Body of pancreas (tissue), 4 donors: ENCODE results near the gene SAMD14. TPM values are rescaled to one million over a fixed set of nuclear protein-coding genes. Genes with fewer than 3 reads are reported as not detected.

ENCODE experiments used
- ATAC-seq: fragments of 150-250 bp; one replicate; pipeline ENCODE4 v1.9.1; 2016
- DNase-seq, 4 donors: peaks; one replicate each; pipeline ENCODE4 v3.0.0-alpha.2; 2019
- H3K27ac ChIP-seq, 4 donors: fragments of 200-600 bp; sonication (generic); 1 replicate in 3 of 4; 2 replicates in 1 of 4; pipeline versions ENCODE4 v1.5.1 to v1.6.1; 2016 to 2019; ENCODE audit warnings: mild to moderate bottlenecking in 1 of 4, mixed read lengths in 1 of 4, moderate library complexity in 1 of 4
- H3K27me3 ChIP-seq, 2 donors: fragments of 200-600 bp; sonication (generic); one replicate each; pipeline ENCODE4 v1.6.0; 2016; ENCODE audit warnings: mild to moderate bottlenecking in 1 of 2
- H3K36me3 ChIP-seq, 2 donors: fragments of 200-600 bp; sonication (generic); replicated peaks in 1 of 2; 2 replicates each; pipeline ENCODE4 v1.5.1; 2016; ENCODE audit warnings: low read depth in 2 of 2; ENCODE audit not compliant: insufficient read depth in 1 of 2
- H3K4me1 ChIP-seq: fragments of 200-600 bp; sonication (generic); one replicate; pipeline ENCODE4 v1.6.0; 2016
- H3K4me3 ChIP-seq, 2 donors: fragments of 200-600 bp; sonication (generic); 1 replicate in 1 of 2; 2 replicates in 1 of 2; pipeline ENCODE4 v1.5.1; 2016 to 2019
- H3K9me3 ChIP-seq, 3 donors: fragments of 200-600 bp; sonication (generic); 1 replicate in 2 of 3; 2 replicates in 1 of 3; pipeline ENCODE4 v1.5.1; 2016
- POLR2A ChIP-seq, 3 donors: fragments of 450-650 bp; IDR thresholded peaks; one replicate each; pipeline ENCODE4 v1.6.1; 2016; ENCODE audit warnings: antibody characterized with exemption in 3 of 3, mild to moderate bottlenecking in 2 of 3
- WGBS, 2 donors: methylation state at CpG; one replicate each; pipeline ENCODE4 v1.1.5; 2017; 5-methylcytosine and 5-hydroxymethylcytosine counted together
- intact Hi-C: fragments of 100-400 bp; cut with DNase I; formaldehyde crosslinking; loops from one replicate; pipeline ENCODE4 v1.15.1; 2023
- total RNA-seq, 2 donors: library from RNA; depleted of rRNA; stranded (reverse); fragments of >200 nt; gene quantifications; one replicate each; pipeline ENCODE4 v1.1.0, GENCODE V29; 2016
- TF ChIP-seq, protein P1 (sequence below), 7 experiments: fragments of 450-650 bp in 4 of 7; fragments of 200-600 bp in 3 of 7; sonication (generic) in 3 of 7; IDR thresholded peaks; one replicate each; pipeline ENCODE4 v1.5.1; 2016 to 2019; ENCODE audit warnings: antibody characterized with exemption in 7 of 7

The SAMD14 gene
- total RNA-seq, 2 donors from 2014 or later = not detected

DNA sequence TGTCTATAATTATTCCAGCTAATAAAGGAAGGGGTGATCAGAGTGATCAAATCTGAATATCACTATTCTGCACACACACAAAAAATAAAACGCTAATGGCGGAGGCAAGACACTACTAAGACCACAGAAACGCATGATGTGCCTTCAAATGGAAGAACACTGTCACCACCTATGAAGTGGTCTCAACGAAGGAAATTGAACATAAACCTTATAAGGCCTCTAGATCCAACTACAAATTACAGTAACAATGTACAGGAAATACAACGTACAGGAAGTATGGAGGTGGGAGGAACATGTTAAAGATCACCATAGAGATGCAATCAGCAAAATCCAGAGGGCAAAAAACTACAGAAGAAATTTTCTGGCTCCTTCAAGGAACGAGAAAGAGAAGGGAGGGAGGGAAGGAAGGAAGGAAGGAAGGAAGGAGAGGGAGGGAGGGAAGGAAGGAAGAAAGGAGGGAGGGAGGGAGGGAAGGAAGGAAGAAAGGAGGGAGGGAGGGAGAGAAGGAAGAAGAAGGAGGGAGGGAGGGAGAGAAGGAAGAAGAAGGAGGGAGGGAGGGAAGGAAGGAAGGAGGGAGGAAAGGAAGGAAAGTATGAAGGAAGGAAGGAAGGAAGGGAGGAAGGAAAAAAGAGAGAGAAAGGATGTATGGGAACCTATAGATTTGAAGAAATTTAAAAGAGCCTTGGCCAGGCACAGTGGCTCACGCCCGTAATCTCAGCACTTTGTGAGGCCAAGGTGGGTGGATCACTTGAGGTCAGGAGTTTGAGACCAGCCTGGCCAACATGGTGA, 32.7 kb upstream of the SAMD14 start:
- no peak for TF ChIP-seq POLR2A (IDR thresholded peaks at IDR 0.05)
- TF ChIP-seq, protein P1, sequence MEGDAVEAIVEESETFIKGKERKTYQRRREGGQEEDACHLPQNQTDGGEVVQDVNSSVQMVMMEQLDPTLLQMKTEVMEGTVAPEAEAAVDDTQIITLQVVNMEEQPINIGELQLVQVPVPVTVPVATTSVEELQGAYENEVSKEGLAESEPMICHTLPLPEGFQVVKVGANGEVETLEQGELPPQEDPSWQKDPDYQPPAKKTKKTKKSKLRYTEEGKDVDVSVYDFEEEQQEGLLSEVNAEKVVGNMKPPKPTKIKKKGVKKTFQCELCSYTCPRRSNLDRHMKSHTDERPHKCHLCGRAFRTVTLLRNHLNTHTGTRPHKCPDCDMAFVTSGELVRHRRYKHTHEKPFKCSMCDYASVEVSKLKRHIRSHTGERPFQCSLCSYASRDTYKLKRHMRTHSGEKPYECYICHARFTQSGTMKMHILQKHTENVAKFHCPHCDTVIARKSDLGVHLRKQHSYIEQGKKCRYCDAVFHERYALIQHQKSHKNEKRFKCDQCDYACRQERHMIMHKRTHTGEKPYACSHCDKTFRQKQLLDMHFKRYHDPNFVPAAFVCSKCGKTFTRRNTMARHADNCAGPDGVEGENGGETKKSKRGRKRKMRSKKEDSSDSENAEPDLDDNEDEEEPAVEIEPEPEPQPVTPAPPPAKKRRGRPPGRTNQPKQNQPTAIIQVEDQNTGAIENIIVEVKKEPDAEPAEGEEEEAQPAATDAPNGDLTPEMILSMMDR (IDR thresholded peaks at IDR 0.05) = no peak
- no peaks in the 10 kb centered on the region for H3K9me3 ChIP-seq
- H3K36me3 ChIP-seq = no peaks in the 10 kb centered on the region
- DNase-seq (no peak), ATAC-seq (no peak)
- intact Hi-C loops = no loop called here
- H3K4me1 ChIP-seq = peaks cover 14% of the 10 kb centered on the region
- no peak overlapping the region for H3K27ac ChIP-seq
- WGBS, 2 donors = 53 to 62% methylated on average over 8 of the region's 8 CpGs
- H3K27me3 ChIP-seq = no peaks in the 10 kb centered on the region
- H3K4me3 ChIP-seq = no peak overlapping the region

DNA sequence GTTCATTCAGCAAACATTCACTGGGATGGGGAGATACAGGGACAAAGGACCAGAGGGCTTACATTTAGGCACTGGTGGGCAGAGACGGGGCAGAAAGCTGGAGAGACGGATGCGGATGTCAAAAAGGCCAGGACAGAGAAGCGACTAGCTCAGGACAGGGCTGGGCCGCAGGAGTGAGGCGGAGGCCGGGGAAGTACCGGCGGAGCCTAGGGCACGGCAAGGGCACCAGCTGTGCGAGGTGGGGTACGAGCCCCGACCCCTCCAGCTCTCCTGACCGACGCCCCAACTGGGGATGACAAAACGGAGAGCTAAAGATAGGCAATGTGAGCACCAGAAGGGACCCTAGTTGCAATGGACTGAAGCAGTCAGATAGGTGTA, 31.9 kb upstream of the SAMD14 start:
- ATAC-seq = no peak
- Histone ChIP-seq H3K4me3 (no peak overlapping the region), H3K27me3 (no peaks in the 10 kb centered on the region), H3K9me3 (no peaks in the 10 kb centered on the region), H3K27ac (no peak overlapping the region), H3K4me1 (peaks cover 14% of the 10 kb centered on the region), H3K36me3 (no peaks in the 10 kb centered on the region)
- DNase-seq = no peak
- WGBS, 2 donors = 35 to 36% methylated on average over 16 of the region's 16 CpGs
- intact Hi-C loops = no loop called here
- TF ChIP-seq, protein P1 (IDR thresholded peaks at IDR 0.05) = no peak
- no peak for TF ChIP-seq POLR2A (IDR thresholded peaks at IDR 0.05)

DNA sequence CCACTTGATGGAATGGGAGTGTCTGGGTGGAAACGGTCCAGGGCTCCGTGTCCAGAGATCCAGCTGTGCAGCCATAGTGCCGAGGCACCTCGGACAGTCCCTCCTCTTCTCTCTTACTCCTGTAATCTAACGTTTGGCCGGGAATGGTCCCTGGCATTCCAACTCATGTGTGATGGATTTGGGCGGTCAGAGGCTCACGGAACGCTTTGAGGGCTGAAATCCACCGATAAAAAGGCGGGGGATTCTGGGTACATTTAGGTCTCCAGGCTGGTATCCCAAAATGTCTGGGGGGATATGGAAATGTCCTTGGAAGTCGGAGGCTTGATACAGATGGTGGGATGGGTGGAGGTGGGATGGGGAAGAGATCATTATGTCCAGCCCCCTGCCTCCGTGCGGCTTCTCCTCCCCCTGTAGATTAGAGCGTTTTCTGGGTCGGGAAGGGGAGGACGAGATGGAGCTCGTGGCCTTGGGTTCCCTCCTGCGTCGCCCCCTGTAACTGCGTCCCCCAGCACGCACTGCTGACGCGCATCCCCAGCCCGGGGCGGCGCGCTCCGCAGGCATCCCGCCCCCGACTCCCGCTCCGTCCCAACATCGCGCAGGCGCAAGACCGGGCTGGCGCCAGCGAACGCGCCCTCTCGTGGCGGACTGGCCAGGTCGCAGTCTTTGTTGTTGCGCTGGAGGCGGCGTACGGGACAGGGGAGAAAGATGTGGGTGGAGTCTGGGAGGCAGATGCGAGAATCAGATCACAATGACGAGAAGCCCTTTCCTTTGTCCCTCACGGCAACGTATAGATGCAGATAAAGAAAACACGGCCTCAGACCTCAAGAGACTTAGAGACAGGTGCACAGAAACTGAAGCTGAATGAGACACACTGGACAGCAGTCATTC, 31.3 kb upstream of the SAMD14 start:
- intact Hi-C loops = no loop called here
- Histone ChIP-seq H3K27ac (no peak overlapping the region), H3K36me3 (no peaks in the 10 kb centered on the region), H3K27me3 (no peaks in the 10 kb centered on the region), H3K4me1 (peaks cover 14% of the 10 kb centered on the region), H3K9me3 (no peaks in the 10 kb centered on the region), H3K4me3 (peak overlapping the region in 1 of 2 donors; percentile 6)
- TF ChIP-seq, protein P1 (IDR thresholded peaks at IDR 0.05) = peak; percentile 86 to 98 (median 93)
- TF ChIP-seq POLR2A (IDR thresholded peaks at IDR 0.05) = peak in 2 of 3 donors; percentile 21 to 37
- DNase-seq (peak; percentile 88 to 91 (median 90)), ATAC-seq (peak; percentile 100)
- WGBS, 2 donors = 0% methylated on average over 33 to 53 of the region's 53 CpGs

DNA sequence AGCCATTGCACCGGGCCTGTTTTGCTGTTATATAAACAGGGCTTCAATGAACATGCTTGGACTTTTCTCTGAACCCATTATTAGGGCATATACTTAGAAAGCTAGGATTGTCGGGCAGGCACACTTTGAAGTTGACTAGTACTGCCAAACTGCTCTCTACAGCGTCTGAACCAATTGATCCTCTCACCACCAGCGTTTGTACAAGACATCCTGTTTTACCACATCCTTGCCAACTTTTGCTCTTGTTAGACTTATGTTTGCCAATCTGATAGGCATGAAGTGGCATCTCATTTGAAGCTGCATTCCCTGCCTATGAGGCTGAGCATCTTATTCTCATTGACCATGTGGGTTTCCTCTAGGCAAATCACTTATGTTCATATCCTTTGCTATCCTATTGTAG, 27.9 kb upstream of the SAMD14 start:
- Histone ChIP-seq H3K9me3 (no peaks in the 10 kb centered on the region), H3K36me3 (no peaks in the 10 kb centered on the region), H3K4me1 (peaks cover 30% of the 10 kb centered on the region), H3K4me3 (no peak overlapping the region), H3K27me3 (no peaks in the 10 kb centered on the region), H3K27ac (no peak overlapping the region)
- intact Hi-C loops = no loop called here
- no peak for DNase-seq
- TF ChIP-seq POLR2A (IDR thresholded peaks at IDR 0.05) = no peak
- TF ChIP-seq, protein P1 (IDR thresholded peaks at IDR 0.05) = no peak
- no peak for ATAC-seq
- WGBS, 2 donors = 53 to 58% methylated on average over 4 of the region's 4 CpGs
